ENCODE data around the gene ZNF827. TPM values are rescaled to one million over a fixed set of nuclear protein-coding genes. Genes with fewer than 3 reads are reported as not detected.

ZNF827 gene
- total RNA-seq, 1 experiment from 2014 or later = 9.8 TPM

- no peak overlapping the region for H2AFZ ChIP-seq (ENCODE audit: low read length)
- no peak overlapping the region for H3K4me3 ChIP-seq (ENCODE audit: low read length)
- H3K27ac ChIP-seq (ENCODE audit: low read length) = no peak overlapping the region
- no peaks in the 10 kb centered on the region for H3K36me3 ChIP-seq (ENCODE audit: low read depth, low read length)
- no peaks in the 10 kb centered on the region for H3F3A ChIP-seq (ENCODE audit: low read length, unreplicated experiment)
- ChIA-PET POLR2A (ENCODE audit: unreplicated experiment) (no interaction called here), CTCF (no interaction called here)
- H3K4me2 ChIP-seq (ENCODE audit: low read length) = no peak overlapping the region
- H3K9ac ChIP-seq (ENCODE audit: low read length) = no peak overlapping the region
- DNase-seq = no peak
- H4K20me1 ChIP-seq (ENCODE audit: low read length) = no peaks in the 10 kb centered on the region
- no peaks in the 10 kb centered on the region for H3K9me2 ChIP-seq (replicated peaks; ENCODE audit: low read length)
- H3K27me3 ChIP-seq (ENCODE audit: low read length) = no peaks in the 10 kb centered on the region
- H3K9me3 ChIP-seq (ENCODE audit: low read length) = no peaks in the 10 kb centered on the region
- no TSS peak for BruUV-seq (replicated peaks)
- no peak for ATAC-seq
- H3K4me1 ChIP-seq (ENCODE audit: insufficient read depth, low read length) = no peaks in the 10 kb centered on the region
- TF ChIP-seq EZH2 (IDR thresholded peaks at IDR 0.05; ENCODE audit: low read length, unreplicated experiment) = no peak
- TF ChIP-seq EZH2phosphoT487 (IDR thresholded peaks at IDR 0.05; ENCODE audit: borderline replicate concordance, low read length) = no peak
- TF ChIP-seq CTCF (conservative IDR thresholded peaks at IDR 0.05; ENCODE audit: low read depth, low read length) = no peak
- H3K79me2 ChIP-seq (ENCODE audit: low read length) = no peaks in the 10 kb centered on the region
- intact Hi-C loops (cut with micrococcal nuclease) = no loop called here
Measured at GRCh38 chr4:145795521-145795920, 143.1 kb downstream of the ZNF827 start.

GRCh38 chr4:145792429-145792828, 146.2 kb downstream of the ZNF827 start:
- Histone ChIP-seq H3F3A (ENCODE audit: low read length, unreplicated experiment) (no peaks in the 10 kb centered on the region), H4K20me1 (ENCODE audit: low read length) (no peaks in the 10 kb centered on the region), H3K27ac (ENCODE audit: low read length) (no peak overlapping the region), H3K9ac (ENCODE audit: low read length) (no peak overlapping the region), H3K27me3 (ENCODE audit: low read length) (no peaks in the 10 kb centered on the region), H3K4me1 (ENCODE audit: insufficient read depth, low read length) (peaks cover 15% of the 10 kb centered on the region), H3K4me2 (ENCODE audit: low read length) (no peak overlapping the region), H3K79me2 (ENCODE audit: low read length) (no peaks in the 10 kb centered on the region), H3K9me2 (replicated peaks; ENCODE audit: low read length) (no peaks in the 10 kb centered on the region), H3K36me3 (ENCODE audit: low read depth, low read length) (no peaks in the 10 kb centered on the region), H3K9me3 (ENCODE audit: low read length) (no peaks in the 10 kb centered on the region), H3K4me3 (ENCODE audit: low read length) (no peak overlapping the region), H2AFZ (ENCODE audit: low read length) (no peak overlapping the region)
- POLR2A ChIA-PET (ENCODE audit: unreplicated experiment) = no interaction called here
- CTCF ChIA-PET = no interaction called here
- no peak for DNase-seq
- BruUV-seq (replicated peaks) = no TSS peak
- intact Hi-C loops (cut with micrococcal nuclease) = no loop called here
- ATAC-seq = no peak
- TF ChIP-seq EZH2 (IDR thresholded peaks at IDR 0.05; ENCODE audit: low read length, unreplicated experiment) = no peak
- no peak for TF ChIP-seq EZH2phosphoT487 (IDR thresholded peaks at IDR 0.05; ENCODE audit: borderline replicate concordance, low read length)
- no peak for TF ChIP-seq CTCF (conservative IDR thresholded peaks at IDR 0.05; ENCODE audit: low read depth, low read length)

GRCh38 chr4:145791988-145792387, 146.6 kb downstream of the ZNF827 start:
- Histone ChIP-seq H3K9me2 (replicated peaks; ENCODE audit: low read length) (no peaks in the 10 kb centered on the region), H3F3A (ENCODE audit: low read length, unreplicated experiment) (no peaks in the 10 kb centered on the region), H3K4me1 (ENCODE audit: insufficient read depth, low read length) (peaks cover 15% of the 10 kb centered on the region), H3K27ac (ENCODE audit: low read length) (no peak overlapping the region), H4K20me1 (ENCODE audit: low read length) (no peaks in the 10 kb centered on the region), H3K27me3 (ENCODE audit: low read length) (no peaks in the 10 kb centered on the region), H3K9ac (ENCODE audit: low read length) (no peak overlapping the region), H3K9me3 (ENCODE audit: low read length) (no peaks in the 10 kb centered on the region), H3K4me3 (ENCODE audit: low read length) (no peak overlapping the region), H3K79me2 (ENCODE audit: low read length) (no peaks in the 10 kb centered on the region), H2AFZ (ENCODE audit: low read length) (no peak overlapping the region), H3K4me2 (ENCODE audit: low read length) (no peak overlapping the region), H3K36me3 (ENCODE audit: low read depth, low read length) (no peaks in the 10 kb centered on the region)
- ATAC-seq (no peak), DNase-seq (no peak)
- no TSS peak for BruUV-seq (replicated peaks)
- CTCF ChIA-PET = no interaction called here
- POLR2A ChIA-PET (ENCODE audit: unreplicated experiment) = no interaction called here
- intact Hi-C loops (cut with micrococcal nuclease) = no loop called here
- TF ChIP-seq EZH2phosphoT487 (IDR thresholded peaks at IDR 0.05; ENCODE audit: borderline replicate concordance, low read length) = no peak
- no peak for TF ChIP-seq EZH2 (IDR thresholded peaks at IDR 0.05; ENCODE audit: low read length, unreplicated experiment)
- TF ChIP-seq CTCF (conservative IDR thresholded peaks at IDR 0.05; ENCODE audit: low read depth, low read length) = no peak

All from PC-3 (cell line).